Fibroblast of skin of right biceps (primary cell): ENCODE data around the gene ABCC11.

ENCODE experiments used
- DNase-seq: peaks from one replicate; pipeline ENCODE4 v3.0.0-alpha.2; 2013

Gene ABCC11

DNA sequence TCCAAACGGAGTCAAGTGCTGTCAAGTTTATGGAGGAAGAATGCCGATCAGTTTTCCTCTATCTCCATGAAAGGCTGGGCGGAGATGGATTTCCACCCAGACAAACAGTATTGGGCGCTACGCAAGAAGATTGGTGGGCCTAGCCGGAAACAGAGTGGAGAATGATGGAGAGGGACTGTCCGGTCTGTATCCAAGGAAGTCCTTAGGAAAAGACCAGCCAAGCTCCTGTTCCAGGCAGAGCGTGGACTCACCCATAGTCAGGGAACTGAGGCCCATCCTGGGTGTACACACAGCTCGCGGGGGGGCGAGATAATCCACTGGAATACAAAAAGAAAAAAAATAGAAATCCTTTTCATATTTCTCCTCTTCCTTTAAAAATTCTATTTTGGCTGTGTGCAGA is 90.0 kb downstream of the ABCC11 start:
- no peak for DNase-seq

DNA sequence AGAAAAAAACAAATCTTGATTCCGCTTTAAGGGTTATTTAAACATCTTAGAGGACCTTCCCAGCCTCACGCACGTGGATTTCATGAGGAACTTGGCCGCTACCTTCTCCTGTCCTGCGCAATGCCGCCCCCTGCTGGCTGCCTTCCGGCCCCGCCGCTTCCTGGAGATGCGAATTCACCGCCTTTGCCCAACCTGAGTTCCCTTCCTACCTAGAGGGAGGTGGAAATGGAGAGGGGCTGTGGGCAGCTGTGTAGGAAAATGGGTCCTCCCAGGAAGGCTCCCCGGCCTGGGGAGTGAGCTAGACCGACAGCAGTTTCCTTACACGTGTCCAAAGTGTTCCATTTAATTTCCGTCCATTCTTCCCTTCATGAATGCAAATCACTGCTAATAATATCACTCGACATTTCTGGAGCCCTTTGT is 90.5 kb downstream of the ABCC11 start:
- peak; percentile 83 for DNase-seq

DNA sequence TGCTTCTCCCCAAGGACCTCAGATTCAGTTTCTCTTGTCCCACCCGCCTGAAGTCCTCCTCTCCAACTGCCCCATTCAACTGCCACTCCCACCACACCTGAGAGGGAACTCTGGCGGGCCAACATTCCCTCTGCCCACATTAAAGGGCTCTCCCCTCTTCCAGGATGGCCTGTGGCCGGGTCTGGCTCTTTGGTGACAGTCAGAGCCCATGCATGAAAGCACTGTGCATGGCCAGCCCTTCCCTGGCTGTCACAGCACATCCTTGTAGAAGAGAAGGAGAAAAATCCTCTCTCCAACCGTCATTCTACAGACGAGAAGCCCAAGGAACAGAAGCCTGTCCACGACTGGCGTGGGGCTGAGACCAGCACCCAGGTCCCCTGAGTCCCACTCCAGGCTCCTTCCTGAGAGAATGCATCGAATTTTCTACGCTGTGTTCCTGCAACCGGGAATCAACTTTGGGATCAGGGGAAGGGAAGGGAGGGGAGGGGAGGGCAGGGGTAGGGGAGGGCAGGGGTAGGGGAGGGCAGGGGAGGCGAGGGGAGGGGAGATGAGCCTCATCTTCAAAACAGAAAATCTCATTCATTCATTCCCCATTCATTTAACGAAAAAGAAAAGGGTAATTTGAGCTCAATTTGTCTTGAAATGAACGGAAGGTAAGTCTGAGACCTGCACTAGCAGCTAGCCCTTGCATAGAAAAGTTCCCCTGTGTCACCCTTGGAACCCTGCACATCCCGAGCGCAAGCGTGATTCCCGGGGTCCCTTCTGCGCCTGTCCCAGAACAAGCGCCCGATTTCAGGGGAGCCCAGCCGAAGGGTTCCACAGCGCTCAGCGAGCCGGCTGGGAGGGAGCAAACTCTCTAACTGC is 91.2 kb downstream of the ABCC11 start, which contains the start of gene ABCC12:
Gene ABCC12, minus strand, starts transcription at position 68 of the 864 bp plus-strand sequence. CDS start 9,569 bp downstream, outside the sequence.
- no peak for DNase-seq

DNA sequence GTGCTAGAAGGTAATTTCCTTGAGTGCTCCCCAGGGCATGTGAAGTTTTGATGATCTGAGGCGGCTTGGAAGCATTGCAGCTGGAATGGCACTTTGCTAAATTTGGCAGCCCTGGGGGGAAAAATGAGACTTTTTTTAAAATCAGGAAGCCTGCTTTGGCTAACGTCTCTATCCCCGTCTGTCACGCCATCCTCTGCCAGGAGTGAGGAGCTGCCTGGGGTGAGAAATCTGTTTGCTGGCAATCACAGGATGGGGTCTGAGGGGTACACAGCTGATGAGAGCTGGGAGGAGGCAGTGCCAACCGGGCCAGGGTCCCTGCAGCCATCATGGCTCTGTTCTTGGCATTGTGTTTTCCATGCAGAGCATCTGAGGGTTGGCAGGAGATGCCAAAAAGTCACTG is 93.6 kb downstream of the ABCC11 start:
- DNase-seq = no peak

DNA sequence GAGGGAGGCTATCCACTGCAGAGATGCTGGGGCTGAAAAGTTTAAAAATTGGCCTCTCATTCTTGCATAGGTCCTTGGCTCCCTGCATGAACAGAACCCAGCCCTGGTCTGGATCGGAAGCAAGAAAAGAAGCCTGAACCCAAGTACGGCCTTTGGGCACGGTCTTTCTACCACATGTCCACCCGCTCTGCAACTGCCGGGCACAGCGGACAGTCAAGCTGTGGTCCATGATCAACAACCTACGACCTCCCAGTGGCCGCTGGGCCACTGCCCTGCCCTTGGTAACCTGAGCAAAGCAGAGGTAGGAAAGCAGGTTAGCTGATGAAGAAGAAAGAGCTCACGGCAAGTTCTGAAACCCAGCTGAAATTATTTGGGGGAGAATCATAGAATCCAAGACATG is 95.1 kb downstream of the ABCC11 start:
- no peak for DNase-seq

DNA sequence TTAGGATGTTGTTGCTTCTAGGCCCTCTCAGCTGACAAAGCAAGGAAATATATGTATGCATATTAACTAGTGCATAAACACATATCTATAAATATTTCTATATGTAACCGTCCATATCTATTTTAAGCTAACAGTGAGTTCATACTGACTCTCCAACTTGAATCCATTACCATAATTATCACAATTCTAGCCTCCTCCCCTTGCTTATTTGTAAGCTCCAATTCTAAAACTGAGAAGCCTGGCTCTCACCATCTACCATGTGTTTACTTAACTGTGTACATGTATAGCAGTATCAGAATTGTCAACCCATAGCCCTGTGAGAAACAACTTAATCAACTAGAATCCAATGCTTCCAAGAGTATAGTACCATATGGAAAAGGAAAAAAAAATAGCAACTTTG is 96.6 kb downstream of the ABCC11 start:
- no peak for DNase-seq

DNA sequence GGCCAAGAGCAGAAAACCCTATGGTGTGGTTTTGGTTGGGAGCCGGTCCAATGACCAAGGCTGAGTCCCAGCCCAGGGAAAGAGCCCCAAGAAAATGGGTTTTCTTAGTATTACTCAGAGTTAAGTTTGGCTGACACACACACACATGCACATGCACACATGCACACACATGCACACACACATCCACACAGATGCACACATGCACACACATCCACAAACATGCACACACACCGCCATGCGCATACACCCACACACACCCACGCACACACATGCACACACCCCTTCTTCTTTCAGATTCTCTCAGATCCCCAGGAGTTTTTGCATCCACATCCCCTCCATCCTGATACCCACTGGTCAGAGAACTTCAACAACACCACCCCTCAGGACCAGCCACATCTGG is 100.6 kb downstream of the ABCC11 start:
- DNase-seq = no peak

DNA sequence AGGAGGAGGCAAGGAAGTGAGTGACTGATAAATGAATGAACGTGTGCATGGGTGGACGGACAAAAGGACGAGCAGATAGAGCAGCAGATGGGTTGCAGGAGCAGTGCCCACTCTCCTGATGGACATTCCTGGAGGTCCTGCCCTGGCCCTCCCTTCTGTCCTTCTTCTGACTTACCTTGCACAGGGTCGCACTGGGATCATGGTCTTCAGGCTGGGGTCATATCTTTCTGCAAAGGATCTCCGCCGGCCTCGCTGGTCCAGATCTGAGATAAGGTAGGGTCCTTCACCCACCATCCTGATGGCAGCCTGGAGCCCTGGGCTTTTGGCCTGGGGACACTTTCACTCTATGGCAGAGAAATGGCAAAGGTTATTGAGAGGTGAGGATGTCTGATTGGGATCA is 101.2 kb downstream of the ABCC11 start:
- no peak for DNase-seq

DNA sequence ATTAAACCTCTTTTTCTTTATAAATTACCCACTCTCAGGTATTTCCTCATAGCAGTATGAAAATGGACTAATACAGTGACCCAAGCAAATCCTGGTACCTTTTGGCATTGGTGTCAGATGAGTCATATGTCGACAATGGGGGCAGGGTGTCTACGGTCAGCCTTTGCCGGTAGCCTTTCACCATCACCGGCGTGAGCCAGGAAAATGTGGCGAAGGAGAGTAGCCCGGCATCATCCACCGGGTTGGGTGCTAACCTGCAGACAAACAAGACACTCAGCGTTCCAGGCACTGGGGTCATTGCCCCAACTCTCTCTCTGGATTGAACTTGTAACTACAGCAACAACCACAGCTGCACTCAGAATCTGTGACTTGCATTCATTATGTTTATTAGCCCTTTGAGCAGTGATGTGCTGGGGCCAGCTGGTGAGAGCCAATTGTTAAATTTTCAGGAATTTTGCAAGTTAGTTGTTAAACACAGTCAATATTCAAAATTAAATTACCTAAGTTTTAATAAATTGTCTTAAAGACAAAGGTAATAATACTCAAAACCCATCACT is 103.4 kb downstream of the ABCC11 start:
- DNase-seq = no peak

DNA sequence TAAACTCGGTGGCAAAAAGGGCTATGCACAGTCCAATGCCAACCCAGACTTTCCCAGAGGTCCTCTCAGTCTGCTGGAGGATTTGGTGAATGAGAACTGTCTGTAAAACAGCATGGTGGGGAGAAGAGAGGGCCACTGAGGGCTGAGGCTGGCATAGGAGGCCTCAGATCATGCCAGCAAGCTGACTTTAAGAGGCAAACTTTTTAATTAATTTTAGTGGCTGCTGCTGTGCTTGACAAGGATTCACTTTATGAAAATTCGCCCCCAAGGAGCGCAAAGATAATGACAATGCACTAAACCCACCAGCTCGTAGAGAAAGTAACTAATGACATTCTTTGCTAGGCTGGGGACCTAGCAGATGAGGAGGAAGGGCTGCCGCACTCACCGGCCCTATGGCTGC is 106.5 kb downstream of the ABCC11 start:
- DNase-seq = no peak

DNA sequence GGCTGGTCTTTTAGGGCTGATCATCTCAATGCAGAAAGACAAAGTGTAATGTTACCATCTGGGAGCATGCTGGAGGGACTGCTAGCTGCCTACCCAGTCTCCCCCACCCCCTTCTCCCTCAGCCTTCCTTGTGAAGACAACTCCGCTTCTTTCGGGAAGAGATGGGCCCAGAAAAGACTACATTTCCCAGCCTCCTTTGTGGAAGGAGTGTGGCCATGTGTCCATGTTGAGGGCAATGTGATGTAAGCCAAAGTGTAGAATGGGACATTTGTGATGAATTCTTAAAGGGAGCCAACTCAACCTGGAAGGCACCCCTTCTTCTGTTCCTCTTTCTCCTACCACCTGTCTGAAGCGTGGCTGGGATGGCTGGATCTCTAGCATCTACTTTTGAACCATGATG is 107.8 kb downstream of the ABCC11 start:
- DNase-seq = no peak

DNA sequence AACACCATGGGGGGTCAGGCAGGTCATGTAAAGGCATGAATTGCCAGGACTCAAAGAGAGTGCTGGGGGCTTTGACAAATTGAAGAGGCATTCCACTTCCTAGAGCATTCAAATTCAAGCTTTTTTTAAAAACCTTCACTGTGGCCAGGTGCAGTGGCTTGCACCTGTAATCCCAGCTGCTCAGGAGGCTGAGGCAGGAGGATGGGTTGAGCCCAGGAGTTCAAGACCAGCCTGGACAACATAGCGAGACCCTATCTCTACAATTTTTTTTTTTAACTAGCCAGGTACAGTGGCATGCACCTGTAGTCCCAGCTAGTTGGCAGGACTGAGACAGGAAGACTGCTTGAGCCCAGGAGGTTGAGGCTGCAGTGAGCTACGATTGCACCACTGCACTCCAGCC is 108.8 kb downstream of the ABCC11 start:
- DNase-seq = no peak

DNA sequence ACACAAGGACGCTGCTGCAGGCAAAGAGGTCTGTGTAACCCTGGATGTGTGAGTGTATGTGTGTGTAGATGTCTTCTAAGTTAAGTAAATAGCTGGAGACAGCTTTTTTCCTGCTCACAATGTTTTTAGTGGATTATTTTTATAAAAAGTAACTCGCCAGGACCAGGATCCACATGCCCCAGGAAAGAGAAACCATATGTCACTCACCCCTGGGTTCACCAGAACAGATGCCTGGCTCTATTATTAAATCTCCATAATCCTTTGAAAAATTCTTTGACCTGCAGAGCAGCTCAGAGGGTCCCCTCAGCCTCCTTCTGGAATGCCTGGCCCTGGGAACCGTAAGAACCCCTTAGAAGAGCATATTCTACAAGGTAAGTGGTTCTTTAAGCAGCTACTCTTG is 109.5 kb downstream of the ABCC11 start:
- no peak for DNase-seq

DNA sequence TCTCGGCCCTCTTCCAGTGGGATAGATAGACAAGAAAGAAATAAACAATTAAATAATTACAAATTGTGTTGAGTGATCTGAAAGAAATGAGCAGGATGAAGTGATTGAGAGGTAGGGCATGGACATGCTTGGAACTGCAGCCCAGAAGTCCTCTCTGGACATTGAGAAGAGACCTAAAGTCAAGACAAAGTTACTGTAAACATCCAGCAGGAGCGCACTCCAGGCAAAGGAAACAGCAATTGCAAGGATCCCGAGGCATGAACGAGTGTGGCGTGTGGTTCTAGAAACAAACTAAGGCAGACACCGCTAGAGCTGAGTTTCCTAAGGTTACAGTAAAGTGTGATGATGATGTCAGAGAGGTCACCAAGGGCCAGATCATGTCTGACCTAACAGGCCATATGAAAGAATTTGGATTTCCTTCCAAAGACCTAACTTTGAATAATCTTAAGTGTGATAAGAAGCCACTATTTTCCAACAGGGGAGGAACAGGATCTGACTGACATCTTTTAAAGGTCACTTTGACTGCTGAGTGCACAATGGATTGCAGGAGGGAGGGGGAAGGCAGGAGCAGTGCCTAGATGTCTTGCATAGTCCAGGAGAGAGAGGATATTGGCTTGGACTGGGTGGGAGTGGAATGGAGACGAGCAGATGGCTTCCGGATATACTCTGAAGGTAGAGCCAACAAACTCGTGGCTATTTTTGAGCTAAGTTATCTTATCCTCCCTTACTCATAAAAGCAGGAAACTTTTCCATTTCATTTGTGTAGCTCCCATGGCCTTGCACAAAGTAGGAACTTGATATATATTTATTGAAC is 110.6 kb downstream of the ABCC11 start:
- DNase-seq = no peak

DNA sequence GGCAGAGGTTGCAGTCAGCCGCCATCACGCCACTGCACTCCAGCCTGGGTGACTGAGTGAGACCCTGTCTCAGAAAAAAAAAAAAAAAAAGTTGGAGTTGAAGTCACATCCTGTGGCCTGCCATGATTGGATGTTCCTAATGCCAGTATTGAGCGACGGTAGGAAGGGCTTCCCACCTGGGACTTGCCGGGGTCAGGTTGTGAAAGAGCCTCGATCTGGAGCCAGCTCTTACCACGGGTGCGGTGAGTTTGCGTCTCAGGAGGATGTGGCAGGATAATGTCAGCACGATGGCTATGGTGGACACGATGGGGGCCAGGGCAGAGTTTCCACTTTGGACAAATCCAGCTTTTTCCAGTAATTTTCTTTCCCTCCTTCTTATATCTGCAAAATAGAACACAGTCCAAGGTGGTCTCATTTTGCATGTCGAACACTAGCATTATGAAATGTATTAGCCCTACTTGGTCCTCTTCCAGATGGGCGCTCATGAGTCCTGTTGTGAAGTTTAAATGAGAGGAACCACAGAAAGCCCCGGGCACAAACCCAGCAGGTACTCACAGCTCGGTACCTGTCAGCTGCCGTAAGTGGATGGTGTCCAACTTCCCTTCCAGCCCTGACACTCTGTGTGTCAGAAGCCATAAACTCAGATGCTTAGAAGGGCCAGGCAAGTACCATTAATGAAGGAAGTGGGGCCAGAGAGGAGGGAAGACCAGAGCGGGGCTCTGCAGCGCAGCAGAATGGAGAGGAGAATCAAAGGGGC is 113.7 kb downstream of the ABCC11 start:
- no peak for DNase-seq

DNA sequence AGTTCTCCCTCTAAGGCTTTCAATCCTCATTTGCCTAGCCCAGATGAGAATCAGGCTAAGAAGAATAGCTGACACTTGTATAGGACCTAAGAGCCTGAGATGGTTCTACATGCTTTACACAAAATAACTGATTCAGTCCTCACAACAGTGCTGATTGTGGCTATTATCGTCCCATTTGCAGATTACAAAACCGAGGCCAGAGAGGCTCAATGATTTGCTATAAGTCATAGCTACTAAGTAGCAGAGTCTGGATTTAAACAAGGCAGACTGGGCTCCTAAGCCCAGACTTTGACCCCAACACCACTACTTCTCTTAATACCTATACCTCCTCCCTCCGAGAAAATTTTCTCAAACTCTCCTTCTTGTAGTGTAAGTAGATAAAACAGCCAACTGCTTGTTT is 114.6 kb downstream of the ABCC11 start:
- DNase-seq = no peak

DNA sequence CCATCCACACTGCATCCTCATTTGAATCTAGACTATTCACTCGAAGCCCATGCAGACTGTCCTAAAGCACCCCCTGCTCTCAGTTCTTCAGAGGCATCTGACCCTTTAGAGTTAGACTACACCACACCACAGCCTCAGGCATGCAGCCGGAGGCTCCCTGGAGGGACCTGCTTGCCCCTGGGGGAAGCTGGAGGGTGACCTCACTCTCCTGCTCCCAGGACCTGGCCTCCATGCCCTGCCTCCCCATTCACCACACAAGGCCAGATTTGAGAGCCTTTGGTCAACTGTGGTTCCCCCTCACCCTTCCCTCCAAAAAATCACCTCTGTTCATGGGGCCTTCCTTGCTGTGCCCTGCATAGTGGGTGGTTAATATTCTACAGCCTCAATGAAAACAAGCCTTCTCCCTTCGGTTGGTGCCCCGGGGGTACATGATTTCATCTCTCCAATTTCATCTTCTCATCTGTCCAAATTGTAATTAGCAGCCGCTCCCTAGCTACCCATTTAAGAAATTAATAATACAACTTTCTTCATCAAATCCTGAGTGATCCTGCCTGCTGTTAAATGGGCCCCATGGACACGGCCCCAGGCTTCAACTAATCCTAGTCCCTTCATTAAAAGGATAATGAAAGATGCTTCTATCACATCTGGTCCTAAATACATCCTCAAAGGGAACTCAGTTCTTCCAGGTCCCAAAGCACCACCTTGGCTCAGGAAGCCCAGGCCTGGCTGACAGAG is 116.0 kb downstream of the ABCC11 start:
- DNase-seq = no peak

DNA sequence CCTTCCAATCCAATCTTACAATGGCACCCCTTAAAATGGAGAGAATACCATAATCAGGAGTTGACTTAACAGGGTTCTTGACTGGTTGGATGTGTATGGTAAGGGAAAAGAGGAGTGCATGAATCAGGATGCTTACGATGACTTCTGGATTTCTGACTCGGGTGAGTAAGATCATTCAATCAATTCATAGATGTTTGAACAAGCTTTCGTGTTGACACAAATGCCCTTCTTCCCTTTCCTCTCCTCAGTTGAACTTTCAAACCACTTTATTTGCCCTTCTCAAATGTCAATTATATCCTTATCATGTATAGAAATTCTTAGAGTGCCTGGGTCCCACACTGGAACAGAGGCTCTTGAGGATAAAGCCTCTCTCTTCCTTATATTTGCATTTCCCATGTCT is 117.4 kb downstream of the ABCC11 start:
- DNase-seq = peak; percentile 78

DNA sequence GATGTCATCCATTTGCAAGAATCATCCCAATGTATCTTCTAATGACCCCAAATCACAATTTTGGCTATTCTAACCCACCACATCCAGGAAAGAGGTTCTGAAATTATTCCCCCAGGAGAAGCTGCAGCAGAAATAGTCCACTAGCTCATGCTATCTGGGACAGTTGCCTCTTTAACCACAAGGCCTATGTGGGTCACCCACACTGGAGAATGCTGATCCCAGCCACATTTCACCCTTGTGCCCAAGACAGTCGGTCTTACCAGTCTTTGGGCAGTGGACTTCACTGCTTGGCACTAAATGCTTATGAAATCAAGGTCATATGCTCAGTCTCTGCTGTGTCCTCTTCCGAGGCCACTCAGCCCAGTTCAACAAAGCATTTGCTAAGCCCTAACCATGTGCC is 118.6 kb downstream of the ABCC11 start:
- no peak for DNase-seq

DNA sequence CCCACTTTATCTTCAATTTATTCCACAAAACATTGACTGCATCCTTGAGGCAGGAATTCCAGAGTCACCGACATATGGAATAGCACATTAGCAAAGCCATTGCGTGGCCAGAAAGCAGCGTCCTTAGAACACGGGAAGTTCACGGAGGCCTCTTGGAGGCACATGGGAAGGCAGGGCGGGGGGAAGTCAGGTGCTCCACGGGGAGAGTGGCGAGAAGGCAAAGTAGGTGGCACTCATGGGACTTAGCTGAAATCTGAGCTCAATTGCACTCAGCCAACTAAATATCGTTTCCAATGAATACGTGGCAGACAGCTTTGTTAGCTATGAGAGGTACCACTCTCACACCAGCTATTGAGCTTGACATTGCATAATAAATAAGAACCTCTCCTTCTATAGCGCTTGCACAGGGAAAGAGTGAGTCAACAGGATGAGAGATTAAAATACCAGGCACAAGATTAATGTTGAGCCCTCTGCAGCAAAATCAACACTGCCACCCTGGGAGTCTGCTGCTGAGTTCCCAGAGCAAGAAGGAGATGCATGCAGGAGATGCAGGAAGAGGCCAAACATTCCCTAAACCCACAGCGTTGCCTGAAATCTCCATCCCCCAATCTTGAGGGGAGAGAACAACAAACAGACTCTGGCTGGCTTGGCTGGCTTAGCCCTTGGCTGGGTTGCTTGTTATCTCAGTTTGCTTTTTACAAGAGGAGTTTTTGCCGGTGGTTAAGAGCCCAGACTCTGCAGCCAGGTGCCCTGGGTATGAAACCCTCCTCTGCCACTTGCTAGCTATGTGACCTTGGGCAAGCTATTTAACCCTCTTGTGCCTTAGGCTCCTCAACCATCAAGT is 120.3 kb downstream of the ABCC11 start:
- peak; percentile 100 for DNase-seq

DNA sequence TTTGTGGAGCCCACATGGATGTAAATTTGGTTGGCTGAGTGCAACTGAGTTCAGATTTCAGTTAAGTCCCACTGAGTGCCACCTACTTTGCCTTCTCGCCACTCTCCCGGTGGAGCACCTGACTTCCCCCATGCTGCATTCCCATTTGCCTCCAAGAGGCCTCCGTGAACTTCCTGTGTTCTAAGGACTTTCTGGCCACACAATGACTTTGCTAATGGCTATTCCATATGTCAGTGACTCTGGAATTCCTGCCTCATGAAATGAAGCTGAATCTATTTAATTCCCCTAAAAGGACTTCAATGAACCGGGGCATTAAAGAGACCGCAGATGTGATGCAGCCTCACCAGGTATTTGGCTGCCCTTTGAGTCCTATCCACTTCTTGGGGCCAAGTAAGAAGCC is 121.5 kb downstream of the ABCC11 start:
- DNase-seq = peak; percentile 58
